Measurements from ENCODE around the gene GRID1.
"Not testable (repeated sequence)": the region's sequence is repeated elsewhere in the genome, so short reads cannot be mapped to it uniquely, and the experiment has no call there.

The GRID1 gene

DNA sequence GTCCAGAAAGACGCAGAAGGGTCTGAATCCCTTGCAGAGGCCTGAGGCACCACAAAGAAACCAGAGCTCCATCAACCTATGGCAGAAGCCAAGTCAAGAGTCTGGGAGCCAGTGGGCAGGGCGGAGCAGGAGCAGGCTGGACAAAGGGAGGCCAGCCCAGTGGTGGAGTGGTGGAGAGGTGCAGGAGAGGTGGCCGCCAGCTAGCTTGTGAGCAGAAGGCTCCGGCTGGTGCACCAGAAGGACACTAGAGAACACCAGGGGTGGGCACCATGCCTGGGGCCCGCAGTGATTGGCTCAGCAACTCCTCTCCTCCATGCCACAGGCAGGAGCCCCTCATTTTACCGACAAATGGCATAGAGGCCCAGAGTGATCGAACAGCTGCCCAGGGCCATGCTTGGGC, 186.6 kb downstream of the GRID1 start:
- no peak for DNase-seq

GRCh38 chr10:86179153-86179524, 187.5 kb downstream of the GRID1 start:
- no peak for DNase-seq

- peak; percentile 11 for DNase-seq
These were observed 188.0 kb downstream of the GRID1 start for GRCh38 chr10:86178401-86179152.

DNA sequence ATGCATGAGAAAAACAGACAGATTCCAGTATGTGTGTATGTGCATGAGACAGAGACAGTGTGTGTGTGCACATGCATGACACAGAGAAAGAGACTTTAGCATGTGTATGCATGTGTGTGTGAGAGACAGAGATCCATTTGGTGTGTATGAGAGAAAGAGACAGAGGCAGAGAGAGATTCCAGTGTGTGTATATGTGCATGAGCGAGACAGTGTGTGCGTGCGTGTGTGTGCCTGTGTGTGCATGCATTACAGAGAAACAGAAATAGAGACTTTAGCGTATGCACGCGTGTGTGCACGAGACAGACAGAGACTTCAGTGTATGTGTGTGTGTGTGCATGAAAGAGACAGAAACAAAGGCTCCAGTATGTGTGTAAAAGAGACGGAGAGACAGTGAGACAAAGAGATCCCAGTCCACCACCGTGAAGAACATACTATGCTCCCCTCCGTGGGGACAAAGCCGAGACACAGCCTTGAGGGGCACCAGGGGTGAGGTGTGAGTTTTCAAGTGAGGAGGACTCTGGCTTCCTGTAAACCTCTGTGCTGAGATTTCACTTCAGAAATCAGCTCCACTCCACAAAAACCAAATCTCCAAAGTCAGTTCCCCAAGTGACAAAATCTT, 188.9 kb downstream of the GRID1 start:
- no peak for DNase-seq

DNA sequence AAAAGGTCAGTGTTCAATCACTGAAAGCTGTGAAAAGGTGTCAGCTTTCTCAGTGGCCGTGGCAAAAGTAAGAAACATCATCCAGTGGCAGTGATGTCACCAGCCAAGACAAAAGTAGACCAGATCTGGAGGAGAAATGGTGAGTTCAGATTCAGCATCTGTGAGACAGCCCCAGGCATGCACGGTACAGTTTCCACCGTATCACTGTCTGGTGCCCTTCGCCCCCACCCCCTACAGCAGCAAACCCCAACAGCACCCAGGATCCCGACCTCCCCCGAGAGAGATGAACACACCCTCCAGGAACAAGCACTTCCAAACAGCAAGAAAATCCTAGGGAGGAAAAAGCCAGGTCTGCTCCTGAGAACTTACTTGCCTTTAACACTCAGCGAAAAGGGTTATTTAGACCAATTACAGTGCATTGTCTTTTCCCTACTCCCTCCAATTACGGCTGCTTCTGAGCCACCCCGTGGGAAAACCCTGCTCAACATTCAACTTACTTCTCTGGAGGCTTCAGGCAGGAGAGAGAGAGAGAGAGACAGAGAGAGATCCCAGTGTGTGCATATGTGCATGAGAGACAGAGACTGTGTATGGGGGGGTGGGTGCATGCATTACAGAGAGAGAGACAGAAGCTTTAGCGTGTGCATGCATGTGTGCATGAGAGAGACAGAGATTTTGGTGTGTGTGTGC, 189.6 kb downstream of the GRID1 start:
- DNase-seq: no peak

DNA sequence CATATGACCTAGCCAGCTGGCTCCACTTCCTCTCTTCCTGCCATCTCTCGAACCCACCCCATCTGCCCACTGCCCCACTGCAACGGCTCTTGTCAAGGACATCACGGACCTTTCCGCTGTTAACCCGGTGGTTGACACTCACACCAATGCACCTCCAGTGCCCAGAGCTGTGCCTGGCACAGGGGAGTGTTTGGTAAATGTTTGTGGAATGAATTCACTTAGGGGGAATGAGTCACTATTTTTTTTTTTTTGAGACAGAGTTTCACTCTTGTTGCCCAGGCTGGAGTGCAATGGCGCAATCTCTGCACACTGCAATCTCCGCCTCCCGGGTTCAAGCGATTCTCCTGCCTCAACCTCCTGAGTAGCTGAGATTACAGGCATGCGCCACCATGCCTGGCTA, 191.1 kb downstream of the GRID1 start:
- not testable (repeated sequence) for DNase-seq

GRCh38 chr10:86172301-86172700, 194.3 kb downstream of the GRID1 start:
- DNase-seq: no peak

- peak; percentile 37 for DNase-seq
These were observed 196.1 kb downstream of the GRID1 start for GRCh38 chr10:86170255-86171108.

- DNase-seq: no peak
These were observed 196.9 kb downstream of the GRID1 start for GRCh38 chr10:86169506-86170254.

DNA sequence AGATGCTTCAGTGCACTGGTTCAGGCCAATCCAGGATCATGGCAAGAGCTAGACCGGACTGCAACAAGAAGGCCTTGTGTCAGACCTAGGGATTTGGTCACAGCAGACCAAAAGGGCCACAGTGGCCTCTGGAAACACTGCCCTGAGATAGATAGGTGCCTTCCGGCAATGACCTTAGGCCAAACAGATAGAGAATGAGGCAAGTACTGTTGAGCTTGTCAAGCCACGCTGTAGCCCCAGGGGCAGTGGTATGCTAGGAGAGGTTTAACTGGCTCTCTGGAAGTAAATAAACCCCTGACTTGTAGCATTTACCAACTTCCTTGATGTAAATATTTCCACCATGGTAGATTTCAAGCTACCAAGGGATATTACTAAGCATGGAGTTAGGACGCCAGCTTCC, 197.5 kb downstream of the GRID1 start:
- DNase-seq: no peak

- no peak for DNase-seq
These were observed 198.3 kb downstream of the GRID1 start for GRCh38 chr10:86168256-86168655.

DNA sequence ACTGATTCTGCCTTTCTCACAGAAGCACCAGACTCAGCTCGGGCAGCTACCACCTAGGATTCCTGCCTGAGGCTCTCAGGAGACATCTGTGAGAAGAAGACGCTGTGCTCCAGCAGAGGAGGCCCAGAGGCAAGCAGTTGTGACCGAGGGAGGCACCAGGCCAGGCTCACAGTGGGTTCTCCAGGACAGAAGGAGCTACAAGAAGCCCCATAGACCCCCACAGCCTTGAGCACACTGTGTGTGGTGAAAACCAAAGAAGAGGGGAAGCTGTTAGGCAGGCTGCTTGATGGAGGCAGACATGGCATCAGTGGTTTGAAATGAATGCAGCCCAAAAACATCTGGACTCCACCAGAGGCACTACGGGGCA, 198.8 kb downstream of the GRID1 start:
- no peak for DNase-seq

DNA sequence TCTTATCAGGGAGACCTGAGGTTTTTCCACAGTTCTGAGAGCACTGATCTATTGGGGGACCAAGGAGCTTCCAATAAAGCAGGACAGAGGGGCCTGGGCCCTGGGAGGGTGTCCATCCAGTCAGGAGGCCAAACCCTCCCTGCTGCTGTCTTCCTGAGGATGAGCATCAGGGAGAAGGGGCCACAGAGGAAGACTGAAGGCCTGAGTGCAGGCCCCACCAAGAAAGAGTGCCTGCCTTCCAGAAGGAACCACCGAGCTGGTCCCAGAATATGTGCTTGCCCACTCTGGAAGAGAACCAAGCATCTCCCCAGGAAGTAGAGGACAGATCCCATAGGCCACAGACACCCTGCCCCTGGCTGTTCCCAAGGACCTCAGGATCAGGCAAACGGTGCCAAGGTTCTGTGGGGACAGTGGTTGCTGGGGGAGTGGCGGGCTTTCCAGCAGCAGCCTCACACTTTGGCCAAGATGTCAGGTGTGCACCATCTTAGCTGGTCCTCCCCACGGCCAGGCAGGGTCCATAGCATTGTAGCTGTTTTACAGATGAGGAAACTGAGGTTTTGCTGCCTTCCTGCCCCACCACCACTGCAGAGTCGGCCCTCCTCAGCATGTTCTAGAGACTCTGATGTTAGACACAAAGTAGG, 199.4 kb downstream of the GRID1 start:
- DNase-seq: no peak

DNA sequence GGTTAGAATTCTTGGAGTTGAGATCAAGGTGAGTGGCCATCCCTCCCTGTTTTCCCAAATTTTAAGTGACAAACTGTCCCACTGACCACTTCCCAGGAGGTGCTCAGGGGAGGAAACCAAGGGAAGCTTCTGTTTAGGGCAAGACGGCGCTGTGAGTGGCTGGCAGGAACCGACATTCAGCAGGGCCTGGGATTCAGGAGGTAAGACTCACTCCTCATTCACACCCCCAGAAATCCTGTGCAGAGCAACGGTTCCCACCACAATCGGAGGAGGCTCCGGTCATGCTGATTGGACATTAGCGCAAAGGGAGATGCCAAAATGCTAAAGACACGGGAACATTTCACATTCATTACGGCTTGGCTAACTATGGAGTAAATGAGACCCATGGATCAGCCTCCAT, 200.9 kb downstream of the GRID1 start:
- DNase-seq: no peak

DNA sequence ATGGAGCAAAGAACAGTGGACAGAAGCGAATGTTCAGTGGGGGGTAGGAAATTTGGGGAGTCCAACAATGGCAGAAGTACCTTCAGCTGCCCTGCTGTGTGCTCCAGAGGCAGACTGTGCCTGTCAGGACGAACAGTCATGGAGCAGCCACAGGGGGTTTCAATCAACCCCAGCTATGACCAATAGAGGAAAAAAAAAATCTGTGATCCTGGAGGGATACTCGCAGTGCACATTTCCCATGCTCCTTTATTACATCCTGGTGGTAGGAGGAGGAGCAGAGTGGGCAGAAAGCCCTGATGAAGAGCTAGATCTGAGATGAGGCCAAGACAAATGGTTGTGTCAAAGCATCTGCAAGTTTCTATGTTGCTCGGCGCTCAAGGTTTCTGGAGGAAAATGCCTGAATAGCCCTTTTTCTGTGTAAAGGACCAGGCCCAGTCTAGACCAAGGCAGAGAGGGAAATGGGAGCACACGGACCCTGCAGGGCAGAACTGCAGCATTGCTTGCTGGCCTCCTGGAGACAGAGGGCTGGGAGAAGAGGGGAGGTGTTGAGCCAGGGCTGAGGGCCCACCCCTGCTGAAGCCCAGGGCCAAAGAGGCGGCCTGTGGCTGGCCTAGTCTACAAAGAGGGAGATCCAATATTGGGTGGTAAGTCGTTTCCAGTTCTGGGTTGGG, 201.5 kb downstream of the GRID1 start:
- no peak for DNase-seq

DNA sequence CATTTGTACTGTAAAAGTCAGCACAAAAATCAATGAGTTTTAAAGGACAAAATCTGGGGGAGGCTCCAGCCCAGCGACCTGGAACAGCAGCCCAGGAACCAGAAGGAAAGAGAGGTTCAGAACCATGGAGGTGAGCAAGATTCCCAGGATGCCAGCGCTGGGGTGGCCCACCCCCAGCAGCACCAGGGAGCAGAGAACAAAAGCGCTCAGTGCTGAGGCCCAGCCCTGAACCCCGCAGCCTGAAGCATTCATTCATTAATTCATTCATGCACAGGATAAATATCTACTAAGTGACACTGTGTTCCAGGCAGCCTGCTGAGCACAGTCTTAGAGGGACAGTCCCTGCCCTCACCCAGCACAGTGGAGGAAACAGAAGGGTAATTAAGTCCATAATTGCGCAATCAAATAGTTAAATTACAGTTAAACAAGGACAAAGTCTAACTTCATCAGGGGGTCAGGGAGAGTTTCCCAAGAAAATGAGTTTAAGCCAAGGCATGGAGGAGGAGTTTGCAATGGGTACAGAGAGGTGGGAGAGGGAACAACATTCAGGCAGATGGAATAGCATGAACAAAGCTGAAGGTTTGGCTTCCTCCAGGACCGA, 202.3 kb downstream of the GRID1 start:
- DNase-seq: no peak

- no peak for DNase-seq
These were observed 202.9 kb downstream of the GRID1 start for GRCh38 chr10:86163522-86164173.

DNA sequence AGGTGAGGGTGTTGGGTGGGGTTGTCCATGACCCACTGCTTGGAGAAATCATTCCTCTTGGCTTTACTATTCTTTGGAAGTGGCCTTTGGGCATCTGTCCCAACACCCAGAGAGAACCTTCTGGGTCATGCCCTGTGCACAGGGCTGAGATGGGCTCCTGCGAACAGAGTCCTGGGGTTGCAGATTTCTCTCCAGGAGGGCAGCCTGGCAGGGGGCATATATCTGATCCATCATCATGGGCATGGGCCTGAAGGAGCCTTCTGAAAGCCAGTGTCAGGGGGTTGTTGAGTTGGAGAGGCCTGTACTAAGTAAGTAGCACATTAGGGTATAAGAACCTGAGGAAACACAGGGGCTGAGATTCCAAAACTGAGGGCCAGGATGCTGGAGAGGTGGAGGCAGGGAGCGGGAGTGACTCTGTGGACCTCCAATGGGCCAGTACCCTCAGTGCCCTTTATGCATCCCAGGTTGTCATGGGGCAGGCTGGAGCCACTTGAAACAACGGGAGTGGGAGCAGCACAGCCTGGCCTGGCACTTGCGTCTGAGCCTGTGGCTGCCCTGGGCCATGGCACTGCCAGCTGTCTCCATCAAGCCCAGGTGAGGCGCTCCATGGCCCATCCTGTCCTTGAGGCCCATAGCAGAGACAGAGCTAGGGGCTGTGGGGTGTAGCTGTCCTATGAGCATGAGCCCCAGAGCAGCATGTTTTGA, 203.7 kb downstream of the GRID1 start:
- DNase-seq: no peak

- no peak for DNase-seq
These were observed 204.6 kb downstream of the GRID1 start for GRCh38 chr10:86162036-86162435.
